ENCODE data around the gene PSMC3IP.

The PSMC3IP gene

GRCh38 chr17:42537156-42537805 lies 40.2 kb downstream of the PSMC3IP start:
- no peak for DNase-seq

GRCh38 chr17:42536372-42537155 lies 41.0 kb downstream of the PSMC3IP start:
- DNase-seq = peak; percentile 49 to 82 (median 60)

GRCh38 chr17:42536048-42536371 lies 41.5 kb downstream of the PSMC3IP start, which contains the start of gene NAGLU:
TSS of gene NAGLU (plus strand) at chr17:42536241. CDS start at chr17:42536273, 32 bp downstream.
- peak; percentile 65 to 84 (median 71) for DNase-seq

DNA sequence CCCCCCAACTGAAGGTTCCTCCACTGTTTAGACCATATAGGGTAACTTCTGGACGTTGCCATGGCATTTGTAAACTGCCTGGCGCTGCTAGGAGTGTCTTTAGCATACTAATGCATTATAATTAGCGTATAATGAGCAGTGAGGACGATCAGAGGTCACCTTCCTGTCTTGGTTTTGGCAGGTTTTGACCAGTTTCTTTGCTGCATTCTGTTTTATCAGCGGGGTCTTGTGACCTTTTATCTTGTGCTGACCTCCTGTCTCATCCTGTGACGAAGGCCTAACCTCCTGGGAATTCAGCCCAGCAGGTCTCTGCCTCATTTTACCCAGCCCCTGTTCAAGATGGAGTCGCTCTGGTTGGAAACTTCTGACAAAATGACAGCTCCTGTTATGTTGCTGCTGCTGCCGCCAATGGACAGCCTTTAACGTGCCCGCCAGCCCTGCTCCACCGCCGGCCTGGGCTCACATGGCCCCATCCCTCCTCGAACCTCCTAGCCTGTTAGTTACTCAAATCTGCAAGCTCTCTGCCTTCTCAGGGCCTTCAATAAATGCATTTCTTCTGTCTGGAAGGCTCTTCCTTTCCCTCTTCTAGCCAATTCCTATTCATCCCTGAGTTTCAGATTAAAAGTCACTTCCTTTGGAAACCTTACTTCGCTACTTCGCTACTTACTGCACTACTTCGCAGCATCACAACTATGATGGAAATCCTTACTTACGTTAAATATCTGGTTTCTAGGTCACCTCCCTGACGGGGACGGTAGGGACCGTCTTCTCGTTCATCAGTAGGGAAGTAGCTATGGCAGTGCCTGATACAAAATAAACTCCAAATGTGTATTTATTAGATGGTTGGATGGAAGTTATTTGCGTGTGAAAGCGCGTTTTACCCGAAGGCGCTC lies 42.1 kb downstream of the PSMC3IP start:
- no peak for DNase-seq

DNA sequence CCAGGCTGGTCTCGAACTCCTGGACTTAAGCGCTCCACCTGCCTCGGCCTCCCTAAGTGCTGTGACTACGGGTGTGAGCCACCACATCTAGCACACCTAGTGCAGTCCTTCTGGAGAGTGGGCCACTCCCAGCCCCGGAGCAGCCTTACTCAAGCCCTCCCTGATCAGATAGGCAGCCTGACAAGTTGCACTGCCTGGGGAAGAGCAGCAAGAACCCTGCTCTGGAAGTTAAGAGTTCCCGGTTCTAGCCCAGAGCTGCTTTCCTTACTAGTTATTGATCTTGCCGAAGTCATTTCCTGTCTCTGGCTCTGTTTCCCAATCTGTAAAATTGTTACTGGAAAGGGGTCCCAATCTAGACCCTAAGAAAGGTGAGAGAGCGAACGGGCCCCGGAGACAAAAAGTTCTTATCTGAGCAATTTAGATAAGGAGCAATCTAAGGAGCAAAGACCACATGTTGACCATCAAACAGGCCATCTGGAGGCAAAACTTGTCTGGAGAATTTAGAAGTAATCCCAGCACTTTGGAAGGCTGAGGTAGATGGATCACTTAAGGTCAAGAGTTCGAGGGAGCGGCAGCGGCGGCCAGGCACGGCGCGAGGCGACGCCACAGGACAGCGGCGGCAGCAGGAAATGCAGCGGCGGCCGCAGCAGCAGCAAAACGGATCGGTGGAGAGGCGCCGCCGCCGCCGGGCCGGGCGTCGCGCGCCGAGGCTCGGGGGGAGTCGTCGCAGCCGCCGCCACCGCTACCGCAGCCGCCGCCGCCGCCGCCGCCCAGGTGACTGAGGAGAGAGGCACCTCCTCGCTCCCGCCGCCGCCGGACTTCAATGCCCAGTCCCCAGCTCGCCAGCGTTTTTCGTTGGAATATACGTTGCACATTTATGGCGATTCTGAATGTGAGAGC lies 45.8 kb downstream of the PSMC3IP start:
- peak; percentile 31 to 55 (median 43) for DNase-seq

- DNase-seq = no peak
Measured at GRCh38 chr17:42530952-42531454, 46.5 kb downstream of the PSMC3IP start.

DNA sequence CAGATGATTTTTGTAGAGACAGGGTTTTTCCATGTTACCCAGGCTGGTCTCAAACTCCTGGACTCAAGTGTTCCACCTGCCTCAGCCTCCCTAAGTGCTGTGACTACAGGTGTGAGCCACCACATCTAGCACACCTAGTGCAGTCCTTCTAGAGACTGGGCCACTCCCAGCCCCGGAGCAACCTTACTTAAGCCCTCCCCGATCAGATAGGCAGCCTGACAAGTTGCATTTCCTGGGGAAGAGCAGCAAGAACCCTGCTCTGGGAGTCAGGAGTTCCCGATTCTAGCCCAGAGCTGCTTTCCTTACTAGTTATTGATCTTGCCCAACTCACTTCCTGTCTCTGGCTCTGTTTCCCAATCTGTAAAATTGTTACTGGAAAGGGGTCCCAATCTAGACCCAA lies 48.5 kb downstream of the PSMC3IP start:
- DNase-seq = no peak

GRCh38 chr17:42527932-42528331 lies 49.6 kb downstream of the PSMC3IP start:
- DNase-seq = no peak

- DNase-seq = no peak
Measured at GRCh38 chr17:42526031-42526444, 51.5 kb downstream of the PSMC3IP start.

DNA sequence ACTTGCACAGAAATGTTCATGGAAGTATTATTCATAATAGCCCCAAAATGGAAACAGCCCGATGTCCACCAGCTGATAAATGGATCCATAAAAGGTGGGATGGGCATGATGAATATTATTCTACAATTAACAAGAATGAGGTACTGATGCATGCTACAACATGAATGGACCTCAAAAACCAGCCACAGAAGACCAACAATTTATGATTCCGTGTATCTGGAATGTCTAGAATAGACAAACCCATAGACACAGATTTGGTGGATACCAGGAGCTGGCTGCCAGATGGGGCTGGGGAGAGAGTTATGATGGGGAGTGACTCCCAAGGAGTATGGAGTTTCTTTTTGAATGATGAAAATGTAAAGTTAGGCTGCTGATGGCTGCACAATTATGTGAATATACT lies 52.3 kb downstream of the PSMC3IP start:
- DNase-seq = no peak

- DNase-seq = no peak
Measured at GRCh38 chr17:42522798-42523278, 54.7 kb downstream of the PSMC3IP start.
